HL-60 (cell line): ENCODE data around the gene EFNA4.

Source experiments
- DNase-seq, 2 experiments: peaks; one replicate each; pipeline ENCODE4 v3.0.0-alpha.2; 2010 to 2020; ENCODE audit warnings: low read depth in 1 of 2, low spot score in 1 of 2
- H3K27ac ChIP-seq: fragments of 250-450 bp; sonication (Bioruptor Pico); replicated peaks from 2 replicates; pipeline ENCODE4 v1.5.1; 2020; ENCODE audit warnings: mild to moderate bottlenecking, moderate library complexity
- H3K27me3 ChIP-seq: fragments of 250-450 bp; sonication (Bioruptor Pico); 2 replicates; pipeline ENCODE4 v1.5.1; 2021; ENCODE audit warnings: mild to moderate bottlenecking, moderate library complexity; ENCODE audit not compliant: insufficient read depth, poor library complexity, severe bottlenecking
- H3K4me3 ChIP-seq: replicated peaks from 2 replicates; pipeline ENCODE4 v1.5.1; 2011; ENCODE audit warnings: mild to moderate bottlenecking, control low read depth, low read length; ENCODE audit not compliant: insufficient read depth
- CTCF ChIP-seq: IDR thresholded peaks from one replicate; pipeline ENCODE4 v1.5.1; 2011; ENCODE audit warnings: low read length, control low read depth, inconsistent platforms; ENCODE audit not compliant: insufficient read depth
- GABPA ChIP-seq: IDR thresholded peaks from 2 replicates; pipeline ENCODE4 v1.6.1; 2012; ENCODE audit warnings: low read depth
- POLR2AphosphoS5 ChIP-seq: IDR thresholded peaks from 2 replicates; pipeline ENCODE4 v1.6.1; 2012; ENCODE audit warnings: low read depth
- REST ChIP-seq: IDR thresholded peaks from 2 replicates; pipeline ENCODE4 v1.6.1; 2012; ENCODE audit warnings: low read depth; ENCODE audit not compliant: insufficient replicate concordance
- SPI1 ChIP-seq: IDR thresholded peaks from 2 replicates; pipeline ENCODE4 v1.6.1; 2012; ENCODE audit warnings: low read depth, mild to moderate bottlenecking, borderline replicate concordance

Gene EFNA4

GRCh38 chr1:155083865-155084721 lies 20.6 kb downstream of the EFNA4 start:
- DNase-seq: peak; percentile 61 to 75
- Histone ChIP-seq H3K27ac (no peak overlapping the region), H3K27me3 (peaks cover 42% of the 10 kb centered on the region), H3K4me3 (peak overlapping the region; percentile 58)
- TF ChIP-seq CTCF (peak; percentile 32), GABPA (no peak)

DNA sequence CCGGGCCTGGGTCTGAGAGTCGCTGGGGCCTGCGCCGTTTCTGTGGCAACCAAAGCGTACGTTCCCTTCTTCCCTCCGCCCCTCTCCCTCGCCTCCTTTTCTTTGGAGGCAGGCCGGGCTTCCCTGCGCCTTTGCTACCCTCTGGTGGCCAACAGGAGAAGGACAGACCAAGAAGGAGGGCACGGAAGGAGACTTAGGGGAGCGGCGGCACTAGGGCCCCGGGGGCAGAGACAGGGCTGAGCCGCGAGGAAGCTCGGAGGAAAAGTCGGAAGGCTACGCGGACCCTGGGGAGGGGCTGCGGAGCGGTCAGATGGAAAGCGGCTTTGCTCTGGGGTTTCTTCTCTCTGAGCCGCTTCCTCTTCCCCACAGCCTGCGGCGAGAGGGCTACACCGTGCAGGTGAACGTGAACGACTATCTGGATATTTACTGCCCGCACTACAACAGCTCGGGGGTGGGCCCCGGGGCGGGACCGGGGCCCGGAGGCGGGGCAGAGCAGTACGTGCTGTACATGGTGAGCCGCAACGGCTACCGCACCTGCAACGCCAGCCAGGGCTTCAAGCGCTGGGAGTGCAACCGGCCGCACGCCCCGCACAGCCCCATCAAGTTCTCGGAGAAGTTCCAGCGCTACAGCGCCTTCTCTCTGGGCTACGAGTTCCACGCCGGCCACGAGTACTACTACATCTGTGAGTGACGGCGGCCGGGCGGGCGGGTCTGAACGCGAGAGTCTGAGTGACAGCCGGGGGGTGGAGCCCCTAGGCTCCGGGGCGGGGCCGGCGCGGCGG lies 21.4 kb downstream of the EFNA4 start:
- DNase-seq: peak; percentile 82 to 95
- Histone ChIP-seq H3K27me3 (peaks cover 34% of the 10 kb centered on the region), H3K4me3 (peak overlapping the region; percentile 58), H3K27ac (peak overlapping the region; percentile 68)
- peak; percentile 41; the same call in 1 of the 2 replicates for TF ChIP-seq POLR2AphosphoS5
- TF ChIP-seq SPI1: no peak; the same call in 1 of the 2 replicates
- TF ChIP-seq GABPA: peak; percentile 9; the same call in 1 of the 2 replicates
- TF ChIP-seq REST: no peak
- TF ChIP-seq CTCF: peak; percentile 58

- no peak for TF ChIP-seq SPI1
- TF ChIP-seq REST: no peak
- peaks cover 27% of the 10 kb centered on the region for H3K27me3 ChIP-seq
- H3K4me3 ChIP-seq: peak overlapping the region; percentile 58
- peak in 1 of 2 experiments; percentile 44 for DNase-seq
- peak overlapping the region; percentile 68 for H3K27ac ChIP-seq
Observed at GRCh38 chr1:155085504-155086127, 22.1 kb downstream of the EFNA4 start.
